GM12875 (cell line): ENCODE results near the gene TRPV4.

Experiments
- H3K4me3 ChIP-seq: one replicate; pipeline ENCODE4 v1.5.1; 2011; ENCODE audit warnings: low read depth, low read length, control low read depth
- CTCF ChIP-seq: IDR thresholded peaks from 2 replicates; pipeline ENCODE4 v1.5.1; 2011; ENCODE audit warnings: low read depth, mild to moderate bottlenecking, control low read depth, inconsistent platforms, low read length, moderate library complexity, borderline replicate concordance; ENCODE audit not compliant: insufficient read depth

The TRPV4 gene

GRCh38 chr12:109828754-109829511 is 4.3 kb downstream of the TRPV4 start:
- TF ChIP-seq CTCF = no peak

GRCh38 chr12:109827566-109828550 is 5.3 kb downstream of the TRPV4 start:
- no peak overlapping the region for H3K4me3 ChIP-seq

More at GRCh38 chr12:109828754-109829511, 4.3 kb downstream of the TRPV4 start:
- H3K4me3 ChIP-seq = no peak overlapping the region

GRCh38 chr12:109827080-109827479 is 6.1 kb downstream of the TRPV4 start:
- TF ChIP-seq CTCF = no peak

More at GRCh38 chr12:109827566-109828550, 5.3 kb downstream of the TRPV4 start:
- TF ChIP-seq CTCF = no peak

GRCh38 chr12:109824731-109825130 is 8.5 kb downstream of the TRPV4 start:
- TF ChIP-seq CTCF = no peak

More at GRCh38 chr12:109827080-109827479, 6.1 kb downstream of the TRPV4 start:
- no peak overlapping the region for H3K4me3 ChIP-seq

GRCh38 chr12:109822951-109823411 is 10.2 kb downstream of the TRPV4 start:
- no peak for TF ChIP-seq CTCF
- H3K4me3 ChIP-seq = no peak overlapping the region

More at GRCh38 chr12:109824731-109825130, 8.5 kb downstream of the TRPV4 start:
- no peak overlapping the region for H3K4me3 ChIP-seq

GRCh38 chr12:109822416-109822815 is 10.8 kb downstream of the TRPV4 start:
- no peak for TF ChIP-seq CTCF
- no peak overlapping the region for H3K4me3 ChIP-seq

- H3K4me3 ChIP-seq = no peak overlapping the region
These were observed 11.2 kb downstream of the TRPV4 start for GRCh38 chr12:109821968-109822367.

More at GRCh38 chr12:109821968-109822367, 11.2 kb downstream of the TRPV4 start:
- no peak for TF ChIP-seq CTCF
